Thoracic aorta (tissue), 2 donors: ENCODE results near the gene STK33. TPM values are rescaled to one million over a fixed set of nuclear protein-coding genes. Genes with fewer than 3 reads are reported as not detected.

ENCODE experiments used
- ATAC-seq: fragments of 150-250 bp; one replicate; pipeline ENCODE4 v1.8.0; 2017; ENCODE audit warnings: low read depth; ENCODE audit not compliant: insufficient number of reproducible peaks, low FRiP score
- DNase-seq: peaks from one replicate; pipeline ENCODE4 v3.0.0-alpha.2; 2020; ENCODE audit warnings: low spot score
- H3K27ac ChIP-seq, 2 donors: fragments of 200-600 bp; sonication (generic); 1 replicate in 1 of 2; 2 replicates in 1 of 2; pipeline ENCODE4 v1.5.1; 2016; ENCODE audit warnings: mild to moderate bottlenecking in 2 of 2, moderate library complexity in 2 of 2
- H3K27me3 ChIP-seq: fragments of 200-600 bp; sonication (generic); replicated peaks from 2 replicates; pipeline ENCODE4 v1.6.0; 2016; ENCODE audit warnings: mild to moderate bottlenecking; ENCODE audit not compliant: insufficient read depth
- H3K36me3 ChIP-seq: fragments of 200-600 bp; sonication (generic); one replicate; pipeline ENCODE4 v1.5.1; 2016
- H3K4me1 ChIP-seq, 2 donors: fragments of 200-600 bp; sonication (generic); 1 replicate in 1 of 2; 2 replicates in 1 of 2; pipeline versions ENCODE4 v1.5.1 to v1.6.0; 2016; ENCODE audit warnings: low read depth in 2 of 2, mild to moderate bottlenecking in 1 of 2; ENCODE audit not compliant: control insufficient read depth in 1 of 2
- H3K4me3 ChIP-seq: fragments of 200-600 bp; sonication (generic); 2 replicates; pipeline ENCODE4 v1.5.1; 2016; ENCODE audit warnings: mild to moderate bottlenecking
- H3K9me3 ChIP-seq: fragments of 200-600 bp; sonication (generic); 2 replicates; pipeline ENCODE4 v1.5.1; 2016
- total RNA-seq, 2 donors: library from RNA; depleted of rRNA; stranded (reverse); fragments of >200 nt; gene quantifications; one replicate each; pipeline versions ENCODE4 v1.1.0 to v1.2.3, GENCODE V29; 2016
- TF ChIP-seq, protein P1 (sequence below): fragments of 200-600 bp; sonication (generic); IDR thresholded peaks from one replicate; pipeline ENCODE4 v1.5.1; 2019; ENCODE audit warnings: antibody characterized with exemption

STK33 gene
- total RNA-seq, 2 donors from 2014 or later = 1.3 TPM; not detected in 1

DNA sequence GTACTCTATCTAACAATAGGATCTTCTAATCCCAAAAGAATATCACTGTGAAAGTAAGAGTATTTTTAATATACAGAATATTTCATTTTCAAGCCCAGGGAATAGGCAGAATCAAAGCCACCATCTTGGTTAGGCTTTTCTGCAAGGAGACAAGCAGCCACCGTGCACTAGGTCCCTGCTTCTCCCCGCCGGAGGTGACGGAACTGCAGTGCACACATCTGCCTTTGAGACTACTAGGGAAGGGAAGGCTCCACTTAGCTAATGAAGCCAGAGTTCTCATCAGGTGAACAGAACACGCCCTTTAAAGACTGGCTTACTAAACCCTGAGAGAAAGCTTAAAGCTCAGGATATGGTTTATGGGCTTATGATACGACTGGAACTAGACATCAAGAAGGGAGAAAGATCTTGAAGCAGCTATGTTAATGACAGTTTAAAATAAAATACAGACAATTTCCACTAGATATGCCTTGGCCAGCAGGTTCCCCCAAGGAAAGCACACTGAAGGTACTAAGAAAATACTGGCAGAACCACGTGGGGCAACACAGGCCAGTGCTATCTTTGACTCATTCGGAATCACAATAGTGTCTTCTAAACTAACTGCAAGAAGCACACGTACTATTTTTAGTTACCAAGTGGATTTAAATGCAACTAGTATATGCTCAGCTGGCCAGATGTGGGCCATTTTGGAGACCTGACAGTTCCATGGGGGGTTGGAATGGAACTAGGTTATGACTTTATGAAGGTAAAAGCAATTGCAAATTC is 203.0 kb downstream of the STK33 start:
- TF ChIP-seq, protein P1, sequence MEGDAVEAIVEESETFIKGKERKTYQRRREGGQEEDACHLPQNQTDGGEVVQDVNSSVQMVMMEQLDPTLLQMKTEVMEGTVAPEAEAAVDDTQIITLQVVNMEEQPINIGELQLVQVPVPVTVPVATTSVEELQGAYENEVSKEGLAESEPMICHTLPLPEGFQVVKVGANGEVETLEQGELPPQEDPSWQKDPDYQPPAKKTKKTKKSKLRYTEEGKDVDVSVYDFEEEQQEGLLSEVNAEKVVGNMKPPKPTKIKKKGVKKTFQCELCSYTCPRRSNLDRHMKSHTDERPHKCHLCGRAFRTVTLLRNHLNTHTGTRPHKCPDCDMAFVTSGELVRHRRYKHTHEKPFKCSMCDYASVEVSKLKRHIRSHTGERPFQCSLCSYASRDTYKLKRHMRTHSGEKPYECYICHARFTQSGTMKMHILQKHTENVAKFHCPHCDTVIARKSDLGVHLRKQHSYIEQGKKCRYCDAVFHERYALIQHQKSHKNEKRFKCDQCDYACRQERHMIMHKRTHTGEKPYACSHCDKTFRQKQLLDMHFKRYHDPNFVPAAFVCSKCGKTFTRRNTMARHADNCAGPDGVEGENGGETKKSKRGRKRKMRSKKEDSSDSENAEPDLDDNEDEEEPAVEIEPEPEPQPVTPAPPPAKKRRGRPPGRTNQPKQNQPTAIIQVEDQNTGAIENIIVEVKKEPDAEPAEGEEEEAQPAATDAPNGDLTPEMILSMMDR = no peak
- DNase-seq (no peak), ATAC-seq (no peak)
- peaks cover 0 to 7% of the 10 kb centered on the region in 2 donors for H3K4me1 ChIP-seq
- H3K27ac ChIP-seq = no peak overlapping the region
- H3K36me3 ChIP-seq = no peaks in the 10 kb centered on the region
- no peaks in the 10 kb centered on the region for H3K9me3 ChIP-seq
- no peaks in the 10 kb centered on the region for H3K27me3 ChIP-seq
- no peak overlapping the region for H3K4me3 ChIP-seq

DNA sequence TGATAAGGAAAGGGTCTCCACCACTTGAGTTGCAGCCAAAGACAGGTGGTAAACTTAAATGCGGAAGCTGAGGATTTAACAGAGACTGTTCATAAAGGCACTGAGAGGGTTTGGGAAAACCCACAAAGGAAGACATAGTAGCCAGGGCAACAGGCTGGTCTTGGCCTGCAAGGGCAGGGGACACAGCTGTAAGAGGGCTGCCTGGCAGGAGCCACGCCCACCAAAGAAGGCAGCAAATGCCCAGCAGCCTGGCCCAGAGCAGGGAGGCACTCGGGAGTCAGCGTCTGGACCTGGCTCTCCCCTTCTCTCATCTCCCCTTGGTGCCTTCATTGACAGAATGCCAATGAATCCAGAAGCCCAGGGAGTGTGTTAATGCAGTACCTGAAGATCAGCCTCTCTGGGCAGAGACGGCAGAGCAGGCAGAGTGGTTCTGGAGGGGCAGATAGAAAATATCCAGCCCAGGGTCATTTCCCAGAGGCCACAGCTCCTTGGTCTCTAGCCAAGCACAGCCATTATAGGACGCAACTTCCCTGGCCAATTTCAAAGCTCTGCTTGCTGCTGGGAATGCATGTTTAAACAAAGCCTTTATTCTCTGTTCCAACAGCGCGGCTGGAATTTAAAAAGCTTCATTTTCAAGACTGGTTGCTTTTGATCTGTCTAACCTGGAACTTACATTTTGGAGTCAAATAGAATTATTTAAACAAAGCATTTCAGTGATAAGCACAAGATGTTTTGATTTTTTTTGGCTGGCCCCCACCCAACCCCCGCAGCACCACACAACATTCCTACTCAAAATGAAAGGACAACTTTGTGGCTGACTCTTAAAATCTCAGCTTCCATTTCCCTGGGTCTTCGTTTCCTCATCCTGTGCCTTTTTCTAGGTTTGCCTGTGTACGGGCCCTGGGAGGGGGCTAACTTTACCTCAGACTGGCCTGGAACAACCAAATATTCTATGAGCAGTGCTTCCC is 204.7 kb downstream of the STK33 start:
- TF ChIP-seq, protein P1 = no peak

DNA sequence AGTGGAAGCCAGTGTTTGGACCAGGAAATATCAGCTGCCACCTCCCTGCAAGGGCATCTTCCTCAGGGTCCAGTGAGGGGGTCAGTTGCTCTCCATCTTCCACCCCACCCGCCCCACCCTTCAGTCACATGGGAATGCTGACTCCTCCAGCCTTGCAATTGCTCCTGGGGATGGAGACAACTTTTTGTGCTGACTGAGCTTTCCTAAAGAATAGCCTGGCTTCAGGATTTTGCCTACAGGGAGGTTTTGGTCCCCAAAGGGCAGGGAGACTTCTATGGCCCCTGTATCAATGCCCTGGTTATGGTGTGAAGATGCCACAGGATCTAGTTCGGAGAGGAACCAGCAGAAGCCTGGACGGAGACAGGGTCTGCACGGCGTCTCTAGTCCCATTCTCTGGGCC is 206.3 kb downstream of the STK33 start:
- no peak for DNase-seq
- Histone ChIP-seq H3K4me3 (no peak overlapping the region), H3K27me3 (no peaks in the 10 kb centered on the region), H3K36me3 (no peaks in the 10 kb centered on the region), H3K9me3 (no peaks in the 10 kb centered on the region), H3K27ac (no peak overlapping the region), H3K4me1 (peaks cover 0 to 7% of the 10 kb centered on the region in 2 donors)
- no peak for ATAC-seq
- TF ChIP-seq, protein P1 = no peak

More for the DNA sequence above, 204.7 kb downstream of the STK33 start:
- Histone ChIP-seq H3K36me3 (no peaks in the 10 kb centered on the region), H3K4me3 (peak overlapping the region; percentile 55), H3K27me3 (no peaks in the 10 kb centered on the region), H3K4me1 (peaks cover 0 to 7% of the 10 kb centered on the region in 2 donors), H3K27ac (no peak overlapping the region), H3K9me3 (no peaks in the 10 kb centered on the region)
- ATAC-seq = no peak
- DNase-seq = no peak

DNA sequence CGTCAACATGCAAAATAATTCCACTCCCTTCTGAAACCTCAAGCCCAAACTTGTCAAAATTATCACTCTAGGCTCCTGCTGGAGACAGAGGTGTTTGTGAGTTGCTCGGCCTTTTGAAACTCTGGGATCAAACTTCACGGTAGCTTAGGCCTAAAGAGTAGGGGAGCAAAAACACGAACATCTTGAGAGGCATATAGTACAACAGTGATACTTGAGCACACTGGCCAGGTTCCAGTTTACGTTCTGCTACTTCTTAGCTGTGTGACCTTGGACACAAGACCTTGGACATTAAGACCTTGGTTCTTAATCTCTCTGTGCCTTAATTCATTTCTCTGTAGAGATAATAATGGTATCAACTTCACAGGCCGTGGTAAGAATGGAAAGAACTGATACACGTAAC is 206.9 kb downstream of the STK33 start:
- ATAC-seq (no peak), DNase-seq (no peak)
- Histone ChIP-seq H3K27me3 (no peaks in the 10 kb centered on the region), H3K9me3 (no peaks in the 10 kb centered on the region), H3K4me1 (peaks cover 0 to 7% of the 10 kb centered on the region in 2 donors), H3K4me3 (no peak overlapping the region), H3K27ac (no peak overlapping the region), H3K36me3 (no peaks in the 10 kb centered on the region)
- TF ChIP-seq, protein P1 = no peak
